ENCODE data around the gene SERPINA4. TPM values are rescaled to one million over a fixed set of nuclear protein-coding genes. Genes with fewer than 3 reads are reported as not detected.

Gene SERPINA4
- total RNA-seq, 6 donors from 2014 or later = 0.13 TPM; not detected in 5

- ATAC-seq (ENCODE audit: low FRiP score in 2 of 2) (no peak), DNase-seq (no peak)
- no peaks in the 10 kb centered on the region for H3K27me3 ChIP-seq
- H3K4me3 ChIP-seq = no peak overlapping the region
- 79 to 80% methylated on average over 7 of the region's 7 CpGs for WGBS, 2 donors
- TF ChIP-seq POLR2A (IDR thresholded peaks at IDR 0.05) (no peak), POLR2AphosphoS5 (IDR thresholded peaks at IDR 0.05) (no peak), CTCF (IDR thresholded peaks at IDR 0.05) (no peak), EP300 (IDR thresholded peaks at IDR 0.05) (no peak)
- H3K27ac ChIP-seq = no peak overlapping the region
- H3K36me3 ChIP-seq = no peaks in the 10 kb centered on the region
- H3K4me1 ChIP-seq = no peaks in the 10 kb centered on the region
- no peaks in the 10 kb centered on the region for H3K9me3 ChIP-seq
Observed at GRCh38 chr14:94539181-94539580, 22.1 kb upstream of the SERPINA4 start.

- WGBS, 2 donors = 39 to 40% methylated on average over 13 of the region's 13 CpGs
- H3K27ac ChIP-seq = no peak overlapping the region
- H3K9me3 ChIP-seq = no peaks in the 10 kb centered on the region
- no peaks in the 10 kb centered on the region for H3K36me3 ChIP-seq
- DNase-seq (no peak), ATAC-seq (ENCODE audit: low FRiP score in 2 of 2) (no peak)
- no peaks in the 10 kb centered on the region for H3K27me3 ChIP-seq
- H3K4me3 ChIP-seq = no peak overlapping the region
- H3K4me1 ChIP-seq = no peaks in the 10 kb centered on the region
- TF ChIP-seq POLR2AphosphoS5 (IDR thresholded peaks at IDR 0.05) = no peak
- TF ChIP-seq EP300 (IDR thresholded peaks at IDR 0.05) = no peak
- no peak for TF ChIP-seq CTCF (IDR thresholded peaks at IDR 0.05)
- TF ChIP-seq POLR2A (IDR thresholded peaks at IDR 0.05) = no peak
Observed at GRCh38 chr14:94540031-94540794, 21.0 kb upstream of the SERPINA4 start.

DNA sequence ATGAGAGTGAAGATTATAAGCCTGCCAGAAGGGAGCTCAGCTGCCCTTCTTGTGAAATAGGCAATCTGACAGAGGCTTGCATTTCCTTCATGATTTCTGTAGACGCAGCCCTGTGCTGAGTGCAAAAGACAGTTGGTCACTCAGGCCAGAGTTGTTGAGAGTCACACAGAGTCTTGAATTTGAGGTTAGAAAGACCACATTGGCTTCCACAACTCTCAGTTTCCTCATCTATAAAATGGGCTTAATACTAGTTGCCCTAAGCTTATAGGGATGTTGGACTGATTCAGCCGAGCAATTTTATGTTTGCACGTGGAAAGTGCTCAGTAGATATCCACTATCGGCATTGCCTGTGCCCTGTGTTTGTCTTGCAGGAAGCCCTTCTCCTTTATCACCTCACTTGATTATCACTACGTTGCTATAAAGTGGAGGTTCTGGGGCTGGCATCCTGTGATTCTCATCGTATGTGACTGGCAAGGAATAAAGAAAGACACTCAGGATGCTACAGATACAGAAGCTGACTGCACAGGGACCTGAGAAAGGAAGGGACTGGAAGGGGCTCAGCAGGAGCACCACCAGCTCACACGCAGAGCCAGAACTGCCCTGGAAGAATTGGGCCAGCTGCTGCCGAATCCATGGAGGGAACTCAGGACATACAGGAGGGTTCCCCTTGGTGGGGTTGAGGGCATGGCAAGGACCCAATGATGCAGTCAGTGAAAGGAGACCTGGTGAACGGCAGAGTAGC lies 19.8 kb upstream of the SERPINA4 start:
- DNase-seq = no peak
- Histone ChIP-seq H3K9me3 (peaks cover 0 to 2% (median 0%) of the 10 kb centered on the region in 4 donors), H3K4me1 (no peaks in the 10 kb centered on the region), H3K27ac (no peak overlapping the region), H3K27me3 (no peaks in the 10 kb centered on the region), H3K36me3 (no peaks in the 10 kb centered on the region), H3K4me3 (no peak overlapping the region)
- WGBS, 2 donors = 70 to 73% methylated on average over 8 to 9 of the region's 9 CpGs
- ATAC-seq (ENCODE audit: low FRiP score in 2 of 2) = no peak
- TF ChIP-seq POLR2AphosphoS5 (IDR thresholded peaks at IDR 0.05) = no peak
- no peak for TF ChIP-seq CTCF (IDR thresholded peaks at IDR 0.05)
- TF ChIP-seq EP300 (IDR thresholded peaks at IDR 0.05) = no peak
- TF ChIP-seq POLR2A (IDR thresholded peaks at IDR 0.05) = no peak

GRCh38 chr14:94542111-94542810 lies 19.0 kb upstream of the SERPINA4 start:
- DNase-seq = peak in 1 of 2 donors; percentile 33
- no peaks in the 10 kb centered on the region for H3K36me3 ChIP-seq

More at GRCh38 chr14:94542111-94542810, 19.0 kb upstream of the SERPINA4 start:
- Histone ChIP-seq H3K9me3 (peaks cover 0 to 4% (median 0%) of the 10 kb centered on the region in 4 donors), H3K4me1 (no peaks in the 10 kb centered on the region), H3K27ac (no peak overlapping the region), H3K27me3 (no peaks in the 10 kb centered on the region), H3K4me3 (no peak overlapping the region)
- TF ChIP-seq CTCF (IDR thresholded peaks at IDR 0.05) (no peak), POLR2A (IDR thresholded peaks at IDR 0.05) (no peak), POLR2AphosphoS5 (IDR thresholded peaks at IDR 0.05) (no peak), EP300 (IDR thresholded peaks at IDR 0.05) (no peak)
- 76 to 84% methylated on average over 12 of the region's 12 CpGs for whole genome bisulfite sequencing, 2 donors
- ATAC-seq (ENCODE audit: low FRiP score in 2 of 2) = no peak
